NCI-H1105 (cell line): ENCODE results near the gene VWA5B1.
"Not testable (repeated sequence)": the region's sequence is repeated elsewhere in the genome, so short reads cannot be mapped to it uniquely, and the experiment has no call there.

Source experiments
- DNase-seq: peaks from one replicate; lab custom pipeline; 2025; lab: John Stamatoyannopoulos, UW

Gene VWA5B1

GRCh38 chr1:20290624-20291597 lies at the start of gene VWA5B1:
Gene VWA5B1, plus strand, starts transcription at chr1:20290875. Its CDS starts 19,727 bp downstream, at chr1:20310602.
- DNase-seq, result no peak

- no peak for DNase-seq
These were observed 47.7 kb upstream of the VWA5B1 start for GRCh38 chr1:20242890-20243479.

- no peak for DNase-seq
These were observed 41.6 kb upstream of the VWA5B1 start for GRCh38 chr1:20248971-20249612.

GRCh38 chr1:20250340-20250989 lies 40.2 kb upstream of the VWA5B1 start:
- peak; percentile 0 for DNase-seq

- DNase-seq, result no peak
These were observed 38.1 kb upstream of the VWA5B1 start for GRCh38 chr1:20252587-20252986.

GRCh38 chr1:20255666-20256065 lies 35.0 kb upstream of the VWA5B1 start:
- no peak for DNase-seq

GRCh38 chr1:20259646-20260045 lies 31.0 kb upstream of the VWA5B1 start:
- DNase-seq, result no peak

- no peak for DNase-seq
These were observed 29.6 kb upstream of the VWA5B1 start for GRCh38 chr1:20261095-20261494.

GRCh38 chr1:20262810-20263534 lies 27.7 kb upstream of the VWA5B1 start:
- no peak for DNase-seq

- DNase-seq, result no peak
These were observed 25.4 kb upstream of the VWA5B1 start for GRCh38 chr1:20265250-20265649.

GRCh38 chr1:20266141-20266540 lies 24.5 kb upstream of the VWA5B1 start:
- DNase-seq, result no peak

GRCh38 chr1:20266642-20267041 lies 24.0 kb upstream of the VWA5B1 start:
- DNase-seq, result no peak

- DNase-seq, result no peak
These were observed 18.9 kb upstream of the VWA5B1 start for GRCh38 chr1:20271498-20272400.

GRCh38 chr1:20273716-20274115 lies 17.0 kb upstream of the VWA5B1 start:
- DNase-seq, result not testable (repeated sequence)

GRCh38 chr1:20275319-20275925 lies 15.3 kb upstream of the VWA5B1 start:
- DNase-seq, result no peak

- no peak for DNase-seq
These were observed 14.1 kb upstream of the VWA5B1 start for GRCh38 chr1:20276485-20277159.

GRCh38 chr1:20278692-20279130 lies 12.0 kb upstream of the VWA5B1 start:
- DNase-seq, result no peak

GRCh38 chr1:20279509-20279908 lies 11.2 kb upstream of the VWA5B1 start:
- no peak for DNase-seq

GRCh38 chr1:20280341-20280740 lies 10.3 kb upstream of the VWA5B1 start:
- DNase-seq, result no peak
